ENCODE data around the gene CCT3.
"Not testable (repeated sequence)": the region's sequence is repeated elsewhere in the genome, so short reads cannot be mapped to it uniquely, and the experiment has no call there.

Gene CCT3

GRCh38 chr1:156368157-156368658 is 30.1 kb upstream of the CCT3 start:
- DNase-seq: no peak

- no peak for DNase-seq
Observed at GRCh38 chr1:156367383-156368156, 29.5 kb upstream of the CCT3 start.

GRCh38 chr1:156366378-156367166 is 28.5 kb upstream of the CCT3 start:
- DNase-seq: no peak

GRCh38 chr1:156365754-156366153 is 27.7 kb upstream of the CCT3 start:
- no peak for DNase-seq

GRCh38 chr1:156360534-156360933 is 22.4 kb upstream of the CCT3 start:
- no peak for DNase-seq

GRCh38 chr1:156359973-156360372 is 21.9 kb upstream of the CCT3 start:
- no peak for DNase-seq

- DNase-seq: no peak
Observed at GRCh38 chr1:156359249-156359648, 21.2 kb upstream of the CCT3 start.

- DNase-seq: no peak
Observed at GRCh38 chr1:156358641-156359040, 20.5 kb upstream of the CCT3 start.

- no peak for DNase-seq
Observed at GRCh38 chr1:156357977-156358376, 19.9 kb upstream of the CCT3 start.

GRCh38 chr1:156356875-156357534 is 18.9 kb upstream of the CCT3 start:
- DNase-seq: no peak

- no peak for DNase-seq
Observed at GRCh38 chr1:156356262-156356874, 18.3 kb upstream of the CCT3 start.

- not testable (repeated sequence) for DNase-seq
Observed at GRCh38 chr1:156352481-156352880, 14.4 kb upstream of the CCT3 start.

GRCh38 chr1:156347331-156347730 is 9.2 kb upstream of the CCT3 start:
- DNase-seq: no peak

- DNase-seq: no peak
Observed at GRCh38 chr1:156346636-156347035, 8.5 kb upstream of the CCT3 start.

GRCh38 chr1:156346035-156346434 is 7.9 kb upstream of the CCT3 start:
- DNase-seq: not testable (repeated sequence)

- DNase-seq: no peak
Observed at GRCh38 chr1:156344409-156344808, 6.3 kb upstream of the CCT3 start.

GRCh38 chr1:156342166-156342955 is 4.3 kb upstream of the CCT3 start:
- DNase-seq: no peak

GRCh38 chr1:156337888-156338179 is 258 bp downstream of the CCT3 start:
- DNase-seq: peak; percentile 66

- DNase-seq: no peak
Observed at GRCh38 chr1:156337052-156337887, 822 bp downstream of the CCT3 start.

- DNase-seq: no peak
Observed at GRCh38 chr1:156336242-156336641, 1.9 kb downstream of the CCT3 start.

GRCh38 chr1:156323179-156323578 is 14.9 kb downstream of the CCT3 start:
- not testable (repeated sequence) for DNase-seq
